Activated naive CD4-positive, alpha-beta T cell treated with anti-CD3 and anti-CD28 coated beads, Interleukin-2, amount 50 U/mL, for 72 hours (primary cell): ENCODE data around the gene FAM217A. TPM values are rescaled to one million over a fixed set of nuclear protein-coding genes. Genes with fewer than 3 reads are reported as not detected.
A peak's percentile ranks its signal among the peaks of the same experiment; 100 is the strongest.
"Not testable (repeated sequence)": the region's sequence is repeated elsewhere in the genome, so short reads cannot be mapped to it uniquely, and the experiment has no call there.

Experiments used
- ATAC-seq, 2 donors: fragments of 150-1000 bp; cut with Tn5 transposase; 2 replicates each; pipeline ENCODE4 v1.10.0; 2021; ENCODE audit warnings: mild to moderate bottlenecking in 2 of 2, moderate library complexity in 2 of 2
- DNase-seq, 2 donors: peaks; one replicate each; pipeline ENCODE4 v3.0.0; 2021 to 2022; ENCODE audit warnings: low spot score in 2 of 2
- H3K27ac Mint-ChIP-seq, 2 donors: one replicate each; pipeline ENCODE4 v1.8.0; 2022; ENCODE audit warnings: mild to moderate bottlenecking in 2 of 2, mixed read lengths in 2 of 2
- H3K36me3 Mint-ChIP-seq, 2 donors: one replicate each; pipeline ENCODE4 v1.8.0; 2022; ENCODE audit warnings: mixed read lengths in 2 of 2
- H3K9me3 Mint-ChIP-seq, 2 donors: one replicate each; pipeline ENCODE4 v1.8.0; 2022; ENCODE audit warnings: mixed read lengths in 2 of 2
- total RNA-seq, 2 donors: library from RNA; stranded (reverse); gene quantifications; one replicate each; pipeline ENCODE4 v1.2.3, GENCODE V29; 2022

FAM217A gene, protein sequence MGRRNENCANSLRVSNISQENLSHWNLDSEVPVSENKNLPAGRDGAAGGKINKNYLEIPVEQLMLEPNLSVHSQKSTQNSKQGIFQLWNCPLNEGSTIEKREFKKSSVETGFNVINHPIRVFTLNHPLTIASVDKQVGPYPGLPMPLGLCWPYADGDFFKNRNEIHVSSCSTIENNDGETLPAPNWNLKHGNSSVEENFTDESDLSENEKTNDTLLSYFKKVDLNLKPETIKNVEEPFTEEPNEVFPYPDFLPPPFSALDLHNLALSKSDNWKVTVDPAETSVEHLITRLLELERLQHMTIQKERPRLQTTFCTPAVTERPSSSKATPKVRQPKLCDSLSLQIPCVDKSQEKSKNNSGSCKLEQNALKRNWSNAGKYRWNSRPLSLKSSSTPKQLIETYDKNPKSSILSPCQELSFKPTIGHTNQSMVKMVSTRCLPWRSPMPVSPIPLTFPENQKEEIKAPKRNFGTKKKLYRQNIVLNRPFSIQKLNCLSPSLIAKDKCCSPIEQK
- total RNA-seq, result not detected

DNA sequence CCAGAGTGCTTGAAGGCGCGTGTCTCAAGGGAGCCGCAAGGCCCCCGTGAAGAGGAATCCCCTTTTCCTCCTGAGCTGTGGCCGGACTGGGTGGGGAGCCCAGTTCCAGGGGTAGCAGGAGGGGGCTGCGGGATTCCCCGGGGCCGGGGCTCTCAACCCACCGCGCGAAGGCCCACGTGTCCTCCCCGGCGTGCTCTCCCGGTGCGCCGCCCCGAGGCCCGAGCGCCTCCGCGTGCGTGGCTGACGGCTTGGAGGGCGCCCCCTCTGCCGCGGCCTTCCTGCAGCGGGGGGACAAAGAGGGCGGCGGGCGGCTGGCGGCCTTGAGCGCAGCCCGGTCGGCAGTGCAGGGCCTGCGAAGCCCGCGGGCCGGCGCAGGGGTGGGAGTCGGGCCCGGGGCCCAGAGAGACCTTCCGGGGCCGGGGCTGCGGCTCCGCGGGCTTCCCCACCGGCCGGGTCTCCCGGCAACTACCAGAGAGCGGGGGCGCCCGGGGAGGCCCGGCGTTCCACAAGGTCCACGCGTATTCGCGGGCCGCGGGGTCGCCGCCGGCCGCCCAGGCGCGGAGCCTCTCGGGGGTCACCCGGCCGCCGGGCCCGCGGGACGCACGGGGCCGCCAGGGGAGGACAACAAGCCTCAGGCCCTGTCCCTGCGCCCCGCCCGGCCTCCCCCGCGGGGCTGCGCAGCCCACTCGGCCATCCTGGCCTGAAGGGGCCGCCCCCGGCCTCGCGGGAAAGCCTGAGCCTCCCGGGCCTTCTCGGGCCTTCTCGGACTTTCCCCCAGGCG, at the start of gene FAM217A:
TSS of gene FAM217A (minus strand) at position 447 of the 781 bp plus-strand sequence. CDS start 1,723 bp downstream, outside the sequence.
- Mint-ChIP-seq H3K27ac (peak within 1 kb of the TSS in 1 of 2 donors; percentile 36), H3K36me3 (no peaks in the 10 kb centered on the region), H3K9me3 (no peaks in the 10 kb centered on the region)
- no peak for ATAC-seq
- no peak for DNase-seq

- H3K27ac Mint-ChIP-seq, result no peak overlapping the region
- no peaks in the 10 kb centered on the region for H3K9me3 Mint-ChIP-seq
- DNase-seq (no peak), ATAC-seq (no peak)
- peaks cover 35% of the 10 kb centered on the region in 2 donors for H3K36me3 Mint-ChIP-seq
Measured at GRCh38 chr6:4128072-4128471, 49.1 kb upstream of the FAM217A start.

GRCh38 chr6:4125933-4126864, 47.3 kb upstream of the FAM217A start:
- H3K27ac Mint-ChIP-seq, result peak overlapping the region; percentile 7 to 61
- no peaks in the 10 kb centered on the region for H3K9me3 Mint-ChIP-seq
- peaks cover 24 to 32% of the 10 kb centered on the region in 2 donors for H3K36me3 Mint-ChIP-seq
- DNase-seq (no peak), ATAC-seq (peak; percentile 38 to 92)

DNA sequence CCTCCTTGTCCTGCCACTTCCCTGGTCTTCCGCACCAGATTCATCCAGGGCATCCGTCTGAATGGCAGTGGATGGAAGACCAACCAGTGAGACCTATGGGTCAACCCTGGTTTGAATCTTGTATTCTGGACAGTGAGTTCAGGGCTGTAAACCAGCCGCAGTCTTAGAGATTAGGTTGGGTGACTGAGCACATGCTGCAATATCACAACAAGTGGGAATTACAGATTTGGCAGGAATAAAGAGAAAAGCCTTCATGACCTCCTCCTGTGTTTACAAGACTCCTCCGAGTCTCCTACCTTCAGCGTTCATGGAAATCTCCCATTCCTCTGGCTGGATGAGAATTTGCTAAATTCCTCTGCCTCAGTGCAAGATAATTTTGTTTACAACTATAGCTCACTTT, 46.6 kb upstream of the FAM217A start:
- Mint-ChIP-seq H3K36me3 (peaks cover 26 to 36% of the 10 kb centered on the region in 2 donors), H3K27ac (peak overlapping the region in 1 of 2 donors; percentile 7), H3K9me3 (no peaks in the 10 kb centered on the region)
- DNase-seq (no peak), ATAC-seq (no peak)

GRCh38 chr6:4124351-4124750, 45.4 kb upstream of the FAM217A start:
- Mint-ChIP-seq H3K36me3 (peaks cover 19 to 29% of the 10 kb centered on the region in 2 donors), H3K27ac (peak overlapping the region in 1 of 2 donors; percentile 29)
- ATAC-seq, result no peak

DNA sequence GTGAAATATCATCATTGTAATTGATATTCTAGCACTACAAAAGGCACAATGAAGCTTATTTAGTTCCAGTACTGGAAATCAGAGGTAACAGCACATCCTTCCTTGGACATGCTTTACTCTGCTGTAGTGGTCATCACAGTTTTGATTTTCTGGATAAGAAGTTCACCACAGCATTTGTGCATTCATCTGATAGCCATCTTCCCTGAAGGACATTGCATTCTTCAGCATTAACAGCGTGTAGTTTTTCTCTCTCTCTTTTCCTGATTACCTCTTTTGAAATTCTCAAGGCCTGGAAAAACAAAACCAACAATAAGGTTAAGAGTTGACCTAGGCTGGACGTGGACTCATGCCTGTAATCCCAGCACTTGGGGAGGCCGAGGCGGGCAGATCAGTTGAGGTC, 36.8 kb upstream of the FAM217A start:
- no peak for ATAC-seq
- DNase-seq, result no peak
- Mint-ChIP-seq H3K9me3 (peaks cover 11 to 21% of the 10 kb centered on the region in 2 donors), H3K36me3 (peaks cover 43 to 46% of the 10 kb centered on the region in 2 donors), H3K27ac (no peak overlapping the region)

More at GRCh38 chr6:4124351-4124750, 45.4 kb upstream of the FAM217A start:
- no peak for DNase-seq
- no peaks in the 10 kb centered on the region for H3K9me3 Mint-ChIP-seq

DNA sequence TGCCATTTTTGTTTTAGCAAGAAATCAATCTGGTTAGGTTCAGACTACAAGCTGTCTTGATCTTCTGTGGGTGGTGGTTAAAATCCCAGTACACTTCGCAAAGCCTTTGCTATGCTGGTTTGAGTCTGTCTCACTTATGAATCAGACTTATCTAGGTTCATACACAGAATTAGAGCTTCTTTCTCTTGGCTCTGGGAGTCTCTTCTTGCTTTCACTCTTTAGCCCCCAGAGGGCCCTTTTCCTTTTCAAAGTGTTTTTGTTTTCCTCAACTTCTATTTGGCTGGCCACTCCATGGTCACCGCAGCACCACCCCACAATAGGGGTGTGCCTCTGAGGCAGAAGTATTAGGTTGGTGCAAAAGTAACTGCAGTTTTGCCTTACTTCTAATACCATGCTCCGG, 35.2 kb upstream of the FAM217A start:
- peaks cover 39 to 46% of the 10 kb centered on the region in 2 donors for H3K36me3 Mint-ChIP-seq
- ATAC-seq, result no peak
- peaks cover 11 to 21% of the 10 kb centered on the region in 2 donors for H3K9me3 Mint-ChIP-seq
- H3K27ac Mint-ChIP-seq, result no peak overlapping the region
- no peak for DNase-seq

DNA sequence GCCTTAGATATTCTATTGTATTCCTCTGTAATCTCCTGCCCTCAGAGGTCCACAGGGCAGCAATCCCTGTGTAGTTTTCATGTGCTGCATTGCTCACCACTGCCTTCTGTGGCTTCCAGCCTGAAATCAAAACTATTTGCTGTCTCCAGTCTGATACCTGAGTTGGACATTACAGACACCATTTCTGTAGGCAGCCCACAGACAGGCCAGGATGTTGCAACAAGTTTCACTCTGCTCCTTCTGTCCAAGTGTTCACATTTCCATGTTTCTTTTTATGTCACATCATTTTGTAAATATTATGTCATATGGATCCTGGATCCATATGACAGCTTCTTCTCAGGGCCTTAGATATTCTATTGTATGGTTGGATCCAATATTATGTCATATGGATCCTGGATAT, 34.7 kb upstream of the FAM217A start:
- peaks cover 39 to 45% of the 10 kb centered on the region in 2 donors for H3K36me3 Mint-ChIP-seq
- ATAC-seq, result no peak
- H3K27ac Mint-ChIP-seq, result no peak overlapping the region
- no peak for DNase-seq
- H3K9me3 Mint-ChIP-seq, result peaks cover 11 to 21% of the 10 kb centered on the region in 2 donors

DNA sequence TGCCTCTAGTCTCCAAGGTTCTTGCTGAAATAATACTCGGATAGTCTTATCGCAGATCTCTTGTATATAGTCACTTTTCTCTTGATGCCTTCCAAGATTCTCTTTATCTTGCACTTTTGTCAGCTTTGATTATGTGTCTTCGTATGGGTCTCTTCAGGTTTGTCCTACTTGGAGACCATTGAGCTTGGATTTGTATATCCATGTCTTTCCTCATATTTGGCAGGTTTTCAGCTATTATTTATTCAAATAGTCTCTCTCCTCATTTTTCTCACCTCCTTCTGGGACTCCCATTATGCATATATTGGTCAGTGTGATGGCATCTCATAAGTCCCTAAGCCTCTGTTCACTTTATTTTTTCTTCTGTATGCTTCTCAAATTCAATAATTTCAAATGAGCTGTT, 33.4 kb upstream of the FAM217A start:
- Mint-ChIP-seq H3K36me3 (peaks cover 36 to 38% of the 10 kb centered on the region in 2 donors), H3K27ac (no peak overlapping the region), H3K9me3 (peaks cover 11 to 21% of the 10 kb centered on the region in 2 donors)
- no peak for DNase-seq
- ATAC-seq, result no peak

DNA sequence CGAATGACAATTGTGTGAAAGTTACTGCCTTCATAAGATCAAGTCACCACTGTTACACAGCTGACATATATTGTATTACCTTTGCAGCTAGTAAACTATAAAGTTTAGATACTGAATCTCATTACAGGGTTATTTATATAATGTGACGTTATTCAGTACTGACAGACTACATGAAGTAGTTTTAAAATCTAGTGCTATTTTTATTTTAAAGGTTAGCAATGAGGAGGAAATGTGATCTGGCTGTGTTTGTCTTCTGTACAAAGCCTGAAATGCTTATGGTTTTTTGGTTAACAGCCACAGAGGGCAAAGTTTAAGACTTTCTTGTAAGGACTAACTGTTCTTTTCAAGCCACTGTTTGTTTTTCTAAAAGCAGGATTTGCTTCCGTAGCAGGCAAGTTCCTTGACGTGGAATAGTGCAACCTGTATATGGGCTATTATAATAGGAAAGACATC, 30.5 kb upstream of the FAM217A start:
- not testable (repeated sequence) for DNase-seq, ATAC-seq, H3K27ac Mint-ChIP-seq
- Mint-ChIP-seq H3K36me3 (peaks cover 11 to 20% of the 10 kb centered on the region in 2 donors), H3K9me3 (peaks cover 11 to 18% of the 10 kb centered on the region in 2 donors)

- Mint-ChIP-seq H3K9me3 (peaks cover 7 to 11% of the 10 kb centered on the region in 2 donors), H3K27ac (no peak overlapping the region), H3K36me3 (peaks cover 4 to 12% of the 10 kb centered on the region in 2 donors)
- DNase-seq (no peak), ATAC-seq (no peak)
Measured at GRCh38 chr6:4108561-4109093, 29.7 kb upstream of the FAM217A start.

DNA sequence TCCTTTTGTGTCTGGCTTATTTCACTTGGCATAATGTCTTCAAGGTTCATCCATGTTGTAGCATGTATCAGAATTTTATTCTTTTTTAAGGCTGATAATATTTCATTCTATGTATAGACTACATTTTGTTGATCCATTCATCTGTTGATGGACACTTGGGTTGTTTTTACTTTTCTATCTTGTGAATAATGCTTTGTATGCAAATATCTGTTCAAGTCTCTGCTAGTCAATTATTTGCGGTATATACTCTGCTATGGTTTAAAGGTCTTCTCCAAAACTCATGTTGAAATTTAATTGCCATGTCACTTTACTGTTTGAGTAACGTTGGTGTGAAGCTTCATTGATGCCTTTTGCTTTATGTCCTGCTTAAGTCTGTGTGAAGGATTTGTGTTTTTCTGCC, 28.9 kb upstream of the FAM217A start:
- no peak for DNase-seq
- peaks cover 0 to 7% of the 10 kb centered on the region in 2 donors for H3K36me3 Mint-ChIP-seq
- ATAC-seq, result no peak
- peaks cover 2 to 7% of the 10 kb centered on the region in 2 donors for H3K9me3 Mint-ChIP-seq
- no peak overlapping the region for H3K27ac Mint-ChIP-seq

GRCh38 chr6:4105980-4106536, 27.1 kb upstream of the FAM217A start:
- no peak for DNase-seq
- no peak overlapping the region for H3K27ac Mint-ChIP-seq
- H3K36me3 Mint-ChIP-seq, result no peaks in the 10 kb centered on the region
- ATAC-seq, result no peak
- no peaks in the 10 kb centered on the region for H3K9me3 Mint-ChIP-seq

GRCh38 chr6:4103929-4104328, 25.0 kb upstream of the FAM217A start:
- Mint-ChIP-seq H3K27ac (no peak overlapping the region), H3K36me3 (no peaks in the 10 kb centered on the region), H3K9me3 (no peaks in the 10 kb centered on the region)
- DNase-seq (no peak), ATAC-seq (no peak)

DNA sequence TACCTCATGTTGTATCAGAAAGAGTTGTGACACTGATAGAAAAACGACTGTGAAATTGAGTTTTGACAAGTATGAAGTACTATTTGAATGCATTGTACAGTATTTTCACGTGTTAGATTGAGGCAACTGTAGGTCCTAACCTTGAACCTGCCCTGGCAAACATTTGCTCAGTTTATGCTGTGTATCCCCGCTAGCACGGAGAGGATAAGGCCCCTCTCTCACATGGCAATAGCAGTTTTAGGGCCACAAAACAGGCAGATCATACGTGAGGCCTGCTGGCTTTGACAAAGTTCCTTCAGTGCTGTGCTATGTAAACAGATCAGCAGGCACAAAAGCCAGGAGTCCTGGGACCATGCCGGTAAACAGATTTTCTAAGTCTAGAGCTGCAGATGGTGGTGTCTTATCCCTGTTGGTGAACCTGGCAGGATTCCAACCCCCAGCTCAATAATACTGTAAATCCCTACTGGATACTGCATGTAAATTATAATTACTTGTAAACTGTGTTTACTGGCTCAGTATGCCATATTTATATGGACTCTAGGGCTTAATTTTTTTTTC, 23.8 kb upstream of the FAM217A start:
- Mint-ChIP-seq H3K9me3 (no peaks in the 10 kb centered on the region), H3K27ac (no peak overlapping the region), H3K36me3 (no peaks in the 10 kb centered on the region)
- ATAC-seq (no peak), DNase-seq (no peak)
